Endothelial cell of umbilical vein (primary cell): ENCODE results near the gene SLC1A1. TPM values are rescaled to one million over a fixed set of nuclear protein-coding genes. Genes with fewer than 3 reads are reported as not detected.

ENCODE experiments used
- BruUV-seq: library from RNA; stranded (reverse); fragments of 400-500 nt; replicated peaks from 2 replicates; lab custom pipeline; 2021; lab: Mats Ljungman, UMichigan
- CTCF ChIA-PET: fragments of 300-600, 350-600 bp; sonication (Branson Sonifier 250); formaldehyde crosslinking; loops from one replicate; lab custom pipeline; 2021; ENCODE audit warnings: antibody characterized with exemption, inconsistent platforms; lab: Charles Lee
- POLR2A ChIA-PET: fragments of 300-600, 350-600 bp; sonication (Branson Sonifier 250); formaldehyde crosslinking; loops from one replicate; lab custom pipeline; 2021; ENCODE audit warnings: antibody characterized with exemption, inconsistent platforms; lab: Charles Lee
- DNase-seq: peaks from one replicate; pipeline ENCODE4 v3.0.0-alpha.2; 2011; ENCODE audit warnings: low read depth, low spot score
- FAIRE-seq: peaks from 2 replicates; lab custom pipeline; 2011; peaks lifted over from hg19 to GRCh38; lab: Jason Lieb, UNC
- H2AFZ ChIP-seq: 2 replicates; pipeline ENCODE4 v1.6.0; 2012; ENCODE audit warnings: low read depth, low read length, control low read depth, inconsistent platforms
- H3K27ac ChIP-seq: 2 replicates; pipeline ENCODE4 v1.5.1; 2011; ENCODE audit warnings: low read depth, mild to moderate bottlenecking, control low read depth, low read length, moderate library complexity; ENCODE audit not compliant: insufficient read depth
- H3K27me3 ChIP-seq, 2 experiments: 2 replicates each; pipeline versions ENCODE4 v1.6.0 to v1.6.1; 2011; ENCODE audit warnings: low read length in 2 of 2, mixed read lengths in 1 of 2; ENCODE audit not compliant: control insufficient read depth in 2 of 2, insufficient read depth in 2 of 2
- H3K36me3 ChIP-seq, 2 experiments: 2 replicates in 1 of 2; 3 replicates in 1 of 2; pipeline ENCODE4 v1.5.1; 2011; ENCODE audit warnings: low read length in 2 of 2, mild to moderate bottlenecking in 1 of 2, moderate library complexity in 1 of 2; ENCODE audit not compliant: control insufficient read depth in 2 of 2, insufficient read depth in 2 of 2; ENCODE audit errors: extremely low read depth in 1 of 2
- H3K4me1 ChIP-seq: 3 replicates; pipeline ENCODE4 v1.5.1; 2011; ENCODE audit warnings: mild to moderate bottlenecking, low read length; ENCODE audit not compliant: control insufficient read depth, insufficient read depth; ENCODE audit errors: extremely low read depth
- H3K4me2 ChIP-seq: 2 replicates; pipeline ENCODE4 v1.6.1; 2011; ENCODE audit warnings: low read length, control low read depth, mixed read lengths; ENCODE audit not compliant: insufficient read depth
- H3K4me3 ChIP-seq, 3 experiments: fragments of 200-600 bp in 1 of 3; sonication (generic), shearing (Covaris generic) in 1 of 3; replicated peaks in 1 of 3; 2 replicates each; pipeline ENCODE4 v1.5.1; 2011 to 2016; ENCODE audit warnings: control low read depth in 3 of 3, low read length in 3 of 3, mild to moderate bottlenecking in 2 of 3, inconsistent platforms in 1 of 3, low read depth in 1 of 3, moderate library complexity in 1 of 3; ENCODE audit not compliant: insufficient read depth in 1 of 3
- H3K79me2 ChIP-seq: 2 replicates; pipeline ENCODE4 v1.6.0; 2012; ENCODE audit warnings: low read length, inconsistent platforms; ENCODE audit not compliant: control insufficient read depth, insufficient read depth
- H3K9ac ChIP-seq: replicated peaks from 2 replicates; pipeline ENCODE3; 2011; ENCODE audit warnings: low read length, control low read depth; ENCODE audit not compliant: insufficient read depth; ENCODE audit errors: extremely low read depth
- H3K9me1 ChIP-seq: replicated peaks from 3 replicates; pipeline ENCODE4 v1.6.0; 2011; ENCODE audit warnings: mild to moderate bottlenecking, low read length; ENCODE audit not compliant: control insufficient read depth, insufficient read depth; ENCODE audit errors: extremely low read depth
- H3K9me3 ChIP-seq: replicated peaks from 2 replicates; pipeline ENCODE4 v1.5.1; 2012; ENCODE audit warnings: low read length, inconsistent platforms; ENCODE audit not compliant: control insufficient read depth, insufficient read depth
- H4K20me1 ChIP-seq: replicated peaks from 2 replicates; pipeline ENCODE3; 2011; ENCODE audit warnings: mild to moderate bottlenecking, low read length; ENCODE audit not compliant: control insufficient read depth, insufficient read depth; ENCODE audit errors: extremely low read depth
- CTCF ChIP-seq, 2 donors: IDR thresholded peaks; 1 replicate in 1 of 2; 2 replicates in 1 of 2; pipeline ENCODE4 v1.5.1; 2011; ENCODE audit warnings: low read length in 2 of 2, mild to moderate bottlenecking in 2 of 2, moderate library complexity in 2 of 2, control low read depth in 1 of 2, inconsistent platforms in 1 of 2, low read depth in 1 of 2; ENCODE audit not compliant: insufficient read depth in 1 of 2; ENCODE audit errors: extremely low read depth in 1 of 2
- EZH2 ChIP-seq: IDR thresholded peaks from 2 replicates; pipeline ENCODE4 v1.6.1; 2012; ENCODE audit warnings: borderline replicate concordance, low read depth, mild to moderate bottlenecking, moderate library complexity, low read length, inconsistent platforms; ENCODE audit not compliant: severe bottlenecking
- FOS ChIP-seq: IDR thresholded peaks from 2 replicates; pipeline ENCODE4 v1.6.1; 2011; ENCODE audit warnings: mild to moderate bottlenecking, low read length, moderate library complexity, borderline replicate concordance; ENCODE audit not compliant: insufficient read depth
- GATA2 ChIP-seq: IDR thresholded peaks from 2 replicates; pipeline ENCODE4 v1.7.0; 2011; ENCODE audit warnings: low read depth, mild to moderate bottlenecking, moderate library complexity, mixed read lengths, low read length; ENCODE audit not compliant: insufficient read length, insufficient read depth
- JUN ChIP-seq: IDR thresholded peaks from 2 replicates; pipeline ENCODE4 v1.6.1; 2011; ENCODE audit warnings: borderline replicate concordance, low read depth; ENCODE audit not compliant: insufficient read length, insufficient read depth
- MYC ChIP-seq: IDR thresholded peaks from one replicate; pipeline ENCODE4 v1.6.1; 2011; ENCODE audit warnings: mild to moderate bottlenecking, low read depth, low read length
- POLR2A ChIP-seq: IDR thresholded peaks from 2 replicates; pipeline ENCODE4 v1.6.1; 2012; ENCODE audit warnings: low read depth, mild to moderate bottlenecking, control low read depth, low read length
- POLR2AphosphoS5 ChIP-seq: IDR thresholded peaks from 2 replicates; pipeline ENCODE4 v1.6.1; 2012; ENCODE audit warnings: low read depth, mild to moderate bottlenecking, control low read depth, low read length, moderate library complexity; ENCODE audit not compliant: insufficient read depth
- dilution Hi-C: fragments of 300-500 bp; cut with MboI; formaldehyde crosslinking; loops from one replicate; pipeline ENCODE4 v1.15.0; 2019; ENCODE audit warnings: low sequenced_read_pairs; ENCODE audit not compliant: extremely low pct_ligation_motif_present
- intact Hi-C: fragments of 100-400 bp; cut with micrococcal nuclease; formaldehyde crosslinking; loops from one replicate; pipeline ENCODE4 v1.10.0; 2022
- polyA plus RNA-seq, 4 experiments: library from polyadenylated mRNA; depleted of rRNA in 3 of 4; stranded (reverse) in 3 of 4; unstranded in 1 of 4; fragments of >200 nt; gene quantifications; 2 replicates each; pipeline versions ENCODE4 v1.2.1 to v1.2.3, GENCODE V29; 2011 to 2012; ENCODE audit warnings: missing spikeins in 1 of 4
- total RNA-seq: library from RNA; stranded (reverse); gene quantifications from 2 replicates; pipeline ENCODE4 v1.2.3, GENCODE V29; 2021
- TF ChIP-seq, protein P1 (sequence below): IDR thresholded peaks from 2 replicates; pipeline ENCODE4 v1.6.1; 2011; ENCODE audit not compliant: insufficient read depth, insufficient read length

SLC1A1 gene
- total and polyA plus RNA-seq, 2 donors (not counting 3 experiments of a cell fraction or from before 2014, with no cell fraction given): 5.8 to 8.3 TPM

GRCh38 chr9:4553951-4554381, 63.7 kb downstream of the SLC1A1 start:
- H2AFZ ChIP-seq: no peak overlapping the region
- no peaks in the 10 kb centered on the region for H3K9me1 ChIP-seq
- peak overlapping the region; percentile 86 for H3K27ac ChIP-seq
- no peaks in the 10 kb centered on the region for H3K27me3 ChIP-seq
- ChIA-PET CTCF (interaction anchor here (2.3 kb wide), 1 partner anchor 51 kb away, joined by 9 read pairs; no protein-coding TSS in a partner anchor), POLR2A (no interaction called here)
- no peaks in the 10 kb centered on the region for H3K36me3 ChIP-seq
- peak; percentile 88 for DNase-seq
- no peak overlapping the region for H3K4me2 ChIP-seq
- H4K20me1 ChIP-seq: no peaks in the 10 kb centered on the region
- H3K4me1 ChIP-seq: peaks cover 34% of the 10 kb centered on the region
- H3K9me3 ChIP-seq: no peaks in the 10 kb centered on the region
- dilution Hi-C loops (no loop called here), intact Hi-C loops (loop anchor here (1.0 to 10.0 kb wide), 4 partner anchors 63 to 259 kb away; partner anchors contain the start of gene PLPP6)
- no peak for TF ChIP-seq MYC
- TF ChIP-seq GATA2: peak; percentile 88
- TF ChIP-seq POLR2A: peak; percentile 45
- TF ChIP-seq FOS: peak; percentile 46
- no peak for TF ChIP-seq POLR2AphosphoS5
- TF ChIP-seq EZH2: no peak
- peak; percentile 57 for TF ChIP-seq JUN
- H3K79me2 ChIP-seq: no peaks in the 10 kb centered on the region
- no peak overlapping the region for H3K4me3 ChIP-seq
- no peak overlapping the region for H3K9ac ChIP-seq
- peak; percentile 86 for FAIRE-seq
- no TSS peak for BruUV-seq

- peak overlapping the region; percentile 46 for H3K9ac ChIP-seq
- no TSS peak for BruUV-seq
- H2AFZ ChIP-seq: no peak overlapping the region
- peak; percentile 90 for FAIRE-seq
- H3K4me2 ChIP-seq: peak overlapping the region; percentile 71
- H3K27me3 ChIP-seq: no peaks in the 10 kb centered on the region
- intact Hi-C loops (loop anchor here (1.0 to 10.0 kb wide), 7 partner anchors 8 to 260 kb away; partner anchors contain the start of gene PLPP6), dilution Hi-C loops (no loop called here)
- no peaks in the 10 kb centered on the region for H3K36me3 ChIP-seq
- peaks cover 23% of the 10 kb centered on the region for H3K4me1 ChIP-seq
- no peaks in the 10 kb centered on the region for H3K9me3 ChIP-seq
- peak overlapping the region; percentile 86 for H3K27ac ChIP-seq
- CTCF ChIA-PET: interaction anchor here (0.8 to 1.1 kb wide), 6 partner anchors 13 to 85 kb away, joined by 3 to 6 read pairs (median 3); partner anchors contain the start of gene SLC1A1
- no peak overlapping the region for H3K4me3 ChIP-seq
- no peaks in the 10 kb centered on the region for H3K79me2 ChIP-seq
- H4K20me1 ChIP-seq: no peaks in the 10 kb centered on the region
- DNase-seq: peak; percentile 91
- TF ChIP-seq MYC (no peak), FOS (no peak), GATA2 (peak; percentile 67), POLR2AphosphoS5 (peak; percentile 77), EZH2 (no peak), CTCF (IDR thresholded peaks at IDR 0.05; ENCODE audit: extremely low read depth in 1 of 2, insufficient read depth in 1 of 2, low read depth in 1 of 2, low read length in 2 of 2) (no peak), JUN (peak; percentile 55)
- TF ChIP-seq, protein P1, sequence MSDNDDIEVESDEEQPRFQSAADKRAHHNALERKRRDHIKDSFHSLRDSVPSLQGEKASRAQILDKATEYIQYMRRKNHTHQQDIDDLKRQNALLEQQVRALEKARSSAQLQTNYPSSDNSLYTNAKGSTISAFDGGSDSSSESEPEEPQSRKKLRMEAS: no peak
- POLR2A ChIA-PET: no interaction called here
- H3K9me1 ChIP-seq: no peaks in the 10 kb centered on the region
Observed at GRCh38 chr9:4555236-4555635, 65.0 kb downstream of the SLC1A1 start.
